Ishikawa (cell line): Measurements from ENCODE around the gene ACVR1B.

Experiments
- CEBPB ChIP-seq: IDR thresholded peaks from 2 replicates; pipeline ENCODE4 v1.6.1; 2012
- CREB1 ChIP-seq: IDR thresholded peaks from 2 replicates; pipeline ENCODE4 v1.6.1; 2012; ENCODE audit warnings: low read depth
- EGR1 ChIP-seq: IDR thresholded peaks from 2 replicates; pipeline ENCODE4 v1.6.1; 2012
- EP300 ChIP-seq: IDR thresholded peaks from 2 replicates; pipeline ENCODE4 v1.6.1; 2012; ENCODE audit warnings: borderline replicate concordance
- FOXM1 ChIP-seq: IDR thresholded peaks from 2 replicates; pipeline ENCODE4 v1.6.1; 2012; ENCODE audit warnings: low read depth, borderline replicate concordance
- NFIC ChIP-seq: IDR thresholded peaks from 2 replicates; pipeline ENCODE4 v1.6.1; 2012
- RAD21 ChIP-seq: IDR thresholded peaks from 2 replicates; pipeline ENCODE4 v1.6.1; 2012; ENCODE audit warnings: low read depth
- TAF1 ChIP-seq: IDR thresholded peaks from 2 replicates; pipeline ENCODE4 v1.6.1; 2012; ENCODE audit warnings: low read depth, mild to moderate bottlenecking
- TEAD4 ChIP-seq: IDR thresholded peaks from 2 replicates; pipeline ENCODE4 v1.6.1; 2012
- YY1 ChIP-seq: IDR thresholded peaks from 2 replicates; pipeline ENCODE4 v1.6.1; 2012; ENCODE audit warnings: low read depth
- TF ChIP-seq, protein P1 (sequence below): IDR thresholded peaks from 2 replicates; pipeline ENCODE4 v1.6.1; 2012
- TF ChIP-seq, protein P2 (sequence below): IDR thresholded peaks from 2 replicates; pipeline ENCODE4 v1.6.1; 2012; ENCODE audit warnings: low read depth, mild to moderate bottlenecking
- TF ChIP-seq, protein P3 (sequence below): IDR thresholded peaks from 2 replicates; pipeline ENCODE4 v1.6.1; 2012

DNA sequence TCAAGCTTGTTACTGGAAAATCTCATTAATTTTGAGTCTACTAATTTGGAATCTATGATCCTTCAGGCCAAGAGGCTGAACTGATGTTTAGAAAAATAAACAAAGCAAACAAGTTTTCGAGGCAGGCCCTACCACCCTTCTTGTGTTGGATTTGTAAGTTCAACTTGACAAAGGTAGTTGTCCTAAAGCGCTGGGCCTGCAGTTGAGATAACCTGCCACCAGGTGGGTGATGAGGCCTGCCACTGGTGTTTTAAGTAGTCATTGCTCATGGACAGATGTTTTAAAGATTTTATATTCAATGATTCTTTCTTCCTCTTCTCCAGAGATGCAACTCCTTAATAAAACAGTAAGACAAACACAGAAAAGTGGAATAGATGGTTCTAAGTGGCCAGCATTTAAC is 24.8 kb upstream of the ACVR1B start:
- TF ChIP-seq CEBPB: no peak
- TF ChIP-seq RAD21: peak; percentile 76
- TF ChIP-seq FOXM1: no peak
- TF ChIP-seq TEAD4: no peak
- TF ChIP-seq TAF1: no peak
- no peak for TF ChIP-seq EP300
- TF ChIP-seq EGR1: no peak
- TF ChIP-seq, protein P1, sequence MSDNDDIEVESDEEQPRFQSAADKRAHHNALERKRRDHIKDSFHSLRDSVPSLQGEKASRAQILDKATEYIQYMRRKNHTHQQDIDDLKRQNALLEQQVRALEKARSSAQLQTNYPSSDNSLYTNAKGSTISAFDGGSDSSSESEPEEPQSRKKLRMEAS: no peak
- TF ChIP-seq, protein P2, sequence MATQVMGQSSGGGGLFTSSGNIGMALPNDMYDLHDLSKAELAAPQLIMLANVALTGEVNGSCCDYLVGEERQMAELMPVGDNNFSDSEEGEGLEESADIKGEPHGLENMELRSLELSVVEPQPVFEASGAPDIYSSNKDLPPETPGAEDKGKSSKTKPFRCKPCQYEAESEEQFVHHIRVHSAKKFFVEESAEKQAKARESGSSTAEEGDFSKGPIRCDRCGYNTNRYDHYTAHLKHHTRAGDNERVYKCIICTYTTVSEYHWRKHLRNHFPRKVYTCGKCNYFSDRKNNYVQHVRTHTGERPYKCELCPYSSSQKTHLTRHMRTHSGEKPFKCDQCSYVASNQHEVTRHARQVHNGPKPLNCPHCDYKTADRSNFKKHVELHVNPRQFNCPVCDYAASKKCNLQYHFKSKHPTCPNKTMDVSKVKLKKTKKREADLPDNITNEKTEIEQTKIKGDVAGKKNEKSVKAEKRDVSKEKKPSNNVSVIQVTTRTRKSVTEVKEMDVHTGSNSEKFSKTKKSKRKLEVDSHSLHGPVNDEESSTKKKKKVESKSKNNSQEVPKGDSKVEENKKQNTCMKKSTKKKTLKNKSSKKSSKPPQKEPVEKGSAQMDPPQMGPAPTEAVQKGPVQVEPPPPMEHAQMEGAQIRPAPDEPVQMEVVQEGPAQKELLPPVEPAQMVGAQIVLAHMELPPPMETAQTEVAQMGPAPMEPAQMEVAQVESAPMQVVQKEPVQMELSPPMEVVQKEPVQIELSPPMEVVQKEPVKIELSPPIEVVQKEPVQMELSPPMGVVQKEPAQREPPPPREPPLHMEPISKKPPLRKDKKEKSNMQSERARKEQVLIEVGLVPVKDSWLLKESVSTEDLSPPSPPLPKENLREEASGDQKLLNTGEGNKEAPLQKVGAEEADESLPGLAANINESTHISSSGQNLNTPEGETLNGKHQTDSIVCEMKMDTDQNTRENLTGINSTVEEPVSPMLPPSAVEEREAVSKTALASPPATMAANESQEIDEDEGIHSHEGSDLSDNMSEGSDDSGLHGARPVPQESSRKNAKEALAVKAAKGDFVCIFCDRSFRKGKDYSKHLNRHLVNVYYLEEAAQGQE: no peak
- TF ChIP-seq NFIC: no peak
- no peak for TF ChIP-seq YY1
- TF ChIP-seq, protein P3, sequence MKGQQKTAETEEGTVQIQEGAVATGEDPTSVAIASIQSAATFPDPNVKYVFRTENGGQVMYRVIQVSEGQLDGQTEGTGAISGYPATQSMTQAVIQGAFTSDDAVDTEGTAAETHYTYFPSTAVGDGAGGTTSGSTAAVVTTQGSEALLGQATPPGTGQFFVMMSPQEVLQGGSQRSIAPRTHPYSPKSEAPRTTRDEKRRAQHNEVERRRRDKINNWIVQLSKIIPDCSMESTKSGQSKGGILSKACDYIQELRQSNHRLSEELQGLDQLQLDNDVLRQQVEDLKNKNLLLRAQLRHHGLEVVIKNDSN: no peak
- TF ChIP-seq CREB1: no peak
